T-helper 22 cell (primary cell): ENCODE measurements around the gene TAC3.
"Not testable (repeated sequence)": the region's sequence is repeated elsewhere in the genome, so short reads cannot be mapped to it uniquely, and the experiment has no call there.

Source experiments
- DNase-seq: peaks from one replicate; pipeline ENCODE4 v3.0.0-alpha.2; 2020; ENCODE audit warnings: low read depth

The TAC3 gene

DNA sequence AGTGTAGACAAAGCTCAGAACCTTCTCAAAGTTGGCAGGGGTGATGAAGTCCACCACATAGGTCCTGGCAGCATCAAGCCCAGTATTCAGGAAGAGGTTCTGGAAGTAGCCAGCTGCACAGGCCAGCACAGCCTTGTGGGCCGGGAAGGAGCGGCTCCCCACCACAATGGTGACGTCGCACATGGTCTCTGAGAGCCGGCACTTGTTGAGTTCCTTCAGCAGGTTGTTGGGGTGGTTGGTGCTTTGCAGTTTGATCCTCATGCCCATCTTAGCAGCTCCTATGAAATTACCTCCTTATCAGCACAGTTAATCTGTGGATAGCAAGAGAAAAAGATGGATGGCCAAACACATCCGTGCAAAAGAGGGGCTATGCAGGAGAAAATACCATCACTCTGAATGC lies 11.7 kb downstream of the TAC3 start:
- DNase-seq = no peak

DNA sequence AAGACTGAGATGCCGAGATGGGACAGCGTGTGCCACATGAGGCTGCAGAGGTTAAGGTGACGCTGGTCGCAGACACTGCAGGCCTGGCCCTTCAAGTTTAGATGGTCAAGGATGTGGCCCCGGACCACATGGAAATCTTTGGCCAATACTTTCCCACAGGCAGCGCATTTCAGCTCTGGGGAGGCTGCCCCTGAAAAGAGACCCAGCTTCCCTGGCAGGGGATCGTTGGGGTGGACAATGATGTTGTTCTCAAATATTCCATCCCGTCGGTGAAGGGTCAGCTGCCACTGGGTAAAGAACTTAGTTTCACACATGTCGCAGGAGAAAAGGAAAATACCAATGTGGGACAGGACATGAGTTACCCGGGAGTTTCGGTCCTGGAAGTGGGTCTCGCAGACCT lies 12.9 kb downstream of the TAC3 start:
- DNase-seq = no peak

DNA sequence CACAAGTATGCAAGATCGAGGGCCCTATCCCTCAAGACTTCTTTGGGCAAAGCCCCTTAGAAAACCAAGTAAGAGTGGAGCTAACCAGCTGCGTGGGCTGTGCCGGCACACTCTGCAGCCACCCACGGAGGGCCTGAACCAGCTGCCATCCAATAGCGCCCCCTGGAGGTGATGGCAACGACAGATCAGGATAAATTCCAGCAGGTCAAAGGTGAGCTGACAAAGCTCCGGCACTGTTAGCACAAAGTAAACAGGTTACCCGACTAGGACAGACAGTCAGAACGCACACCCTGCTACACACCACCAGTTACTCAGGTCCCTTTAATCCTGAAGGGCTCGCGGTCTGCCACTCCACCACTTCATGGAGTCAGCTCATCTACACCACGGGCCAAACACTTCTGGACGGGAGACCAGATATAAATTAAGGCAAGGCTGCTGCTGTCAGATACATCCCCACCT lies 14.9 kb downstream of the TAC3 start:
- DNase-seq = peak; percentile 30

DNA sequence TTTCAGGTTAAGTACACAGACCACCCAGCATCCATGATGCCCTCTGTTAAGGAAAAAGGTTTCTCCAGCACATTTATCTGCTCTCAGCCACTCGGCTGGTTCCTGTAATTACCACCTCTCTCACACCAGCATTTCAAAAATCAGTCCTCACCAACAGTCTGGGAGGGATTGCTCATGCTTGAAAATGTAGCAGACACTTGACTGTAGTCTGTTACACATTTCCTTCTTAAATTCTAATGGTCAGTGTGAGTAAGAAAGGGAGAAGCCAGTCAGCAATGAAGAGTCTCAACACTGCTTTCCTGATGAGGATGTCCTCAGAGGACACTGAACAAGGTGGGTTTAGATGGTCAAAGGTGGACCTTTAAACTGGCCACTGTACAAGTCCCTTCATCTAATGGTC lies 15.9 kb downstream of the TAC3 start:
- no peak for DNase-seq

DNA sequence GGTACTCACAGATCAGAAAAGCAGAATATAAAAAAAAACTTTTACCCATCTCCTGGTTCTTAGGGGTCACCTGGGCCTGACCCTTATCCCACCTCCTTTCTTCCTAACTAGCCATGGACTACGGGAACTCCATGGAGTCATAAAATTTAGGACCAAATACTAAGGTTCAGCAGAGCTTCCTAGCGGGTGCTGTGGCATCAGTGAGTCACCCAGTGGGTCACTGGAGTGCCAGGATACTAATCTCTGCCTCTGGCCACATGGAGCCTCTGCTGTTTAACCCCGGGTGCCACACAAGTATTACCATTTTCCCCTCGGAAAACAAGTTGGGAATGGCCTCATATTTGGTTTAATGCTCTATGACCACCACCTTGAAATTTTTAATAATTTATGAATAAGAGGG lies 16.9 kb downstream of the TAC3 start:
- DNase-seq = no peak

DNA sequence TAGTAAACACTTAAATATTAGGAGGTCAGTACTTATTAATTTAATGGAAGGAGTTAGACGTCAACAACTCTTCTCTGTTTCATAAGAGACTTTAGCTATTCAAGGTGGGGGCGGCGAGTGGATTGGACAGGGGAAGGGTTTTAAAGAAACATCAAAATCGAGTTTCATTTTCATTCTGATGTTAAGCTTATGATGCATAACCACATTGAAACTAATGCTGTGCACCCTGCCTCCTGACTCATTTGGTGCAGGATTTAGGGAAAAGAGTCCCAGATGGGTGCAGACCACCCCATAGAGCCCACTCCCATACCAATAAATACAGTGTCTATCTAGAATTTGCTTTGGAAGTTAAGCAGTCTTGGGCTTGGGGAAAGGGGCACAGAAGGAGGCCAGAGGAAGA lies 17.3 kb downstream of the TAC3 start:
- no peak for DNase-seq

DNA sequence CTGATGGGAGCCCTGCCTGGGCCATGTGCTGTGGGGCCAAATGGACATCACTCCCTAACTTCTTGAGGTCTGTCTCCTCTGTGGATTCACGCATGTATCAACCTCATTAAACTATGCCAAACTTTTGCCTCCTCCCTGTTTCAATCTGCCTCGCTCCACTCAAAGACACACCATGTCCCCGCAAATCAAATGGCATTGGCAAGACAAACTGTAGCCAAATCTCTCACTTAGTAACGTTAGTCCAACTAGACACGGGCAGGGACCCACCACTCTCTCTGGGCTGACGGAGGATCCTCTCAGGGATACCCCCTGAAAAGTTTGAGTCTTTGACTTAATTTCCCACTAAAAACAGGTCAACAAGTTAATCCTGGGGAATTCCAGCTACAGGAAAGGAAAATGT lies 18.0 kb downstream of the TAC3 start:
- no peak for DNase-seq

DNA sequence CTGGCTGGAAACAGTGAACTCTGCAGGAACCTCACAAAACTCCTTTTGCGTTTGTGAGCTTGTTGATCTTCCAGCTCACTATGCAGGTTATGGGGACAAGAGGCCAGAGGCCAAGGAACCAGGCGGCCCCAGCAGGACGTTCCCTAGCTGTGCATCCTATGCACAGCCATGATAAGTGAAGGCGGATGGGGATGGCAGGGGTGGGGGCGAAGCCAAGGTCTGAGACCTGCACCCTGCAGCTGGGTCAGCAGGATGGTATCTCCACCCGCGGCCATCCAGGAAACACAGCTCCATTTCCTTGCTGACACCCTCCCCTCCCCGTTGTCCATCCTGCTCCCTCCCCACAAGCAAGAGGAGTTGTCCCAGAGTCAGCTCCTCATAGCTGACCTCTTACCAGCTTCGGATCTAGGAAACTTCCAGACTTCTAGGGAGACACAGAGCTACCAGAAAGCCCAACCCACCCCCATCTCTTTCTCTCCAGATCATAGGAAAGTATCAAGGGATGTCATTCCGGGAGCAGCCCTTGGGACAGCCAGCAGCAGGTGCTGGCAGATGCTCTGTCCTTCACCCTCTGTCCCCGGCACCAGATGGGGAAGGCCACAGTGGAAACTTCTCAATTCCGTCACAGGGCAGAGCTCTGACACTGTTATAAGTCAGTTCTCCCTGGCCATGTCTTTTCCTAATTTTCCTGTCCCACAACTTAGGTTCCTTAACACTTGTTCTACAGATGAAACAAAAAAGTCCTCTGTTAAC lies 19.4 kb downstream of the TAC3 start:
- no peak for DNase-seq

DNA sequence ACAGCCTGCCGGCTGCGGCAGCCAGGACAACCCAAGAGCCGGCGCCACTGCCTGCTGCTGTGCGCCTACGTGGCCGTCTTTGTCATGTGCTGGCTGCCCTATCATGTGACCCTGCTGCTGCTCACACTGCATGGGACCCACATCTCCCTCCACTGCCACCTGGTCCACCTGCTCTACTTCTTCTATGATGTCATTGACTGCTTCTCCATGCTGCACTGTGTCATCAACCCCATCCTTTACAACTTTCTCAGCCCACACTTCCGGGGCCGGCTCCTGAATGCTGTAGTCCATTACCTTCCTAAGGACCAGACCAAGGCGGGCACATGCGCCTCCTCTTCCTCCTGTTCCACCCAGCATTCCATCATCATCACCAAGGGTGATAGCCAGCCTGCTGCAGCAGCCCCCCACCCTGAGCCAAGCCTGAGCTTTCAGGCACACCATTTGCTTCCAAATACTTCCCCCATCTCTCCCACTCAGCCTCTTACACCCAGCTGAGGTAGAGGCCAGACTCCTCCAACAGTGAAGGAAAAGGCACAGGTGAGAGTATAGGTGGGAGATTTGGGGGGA lies 20.3 kb downstream of the TAC3 start:
- no peak for DNase-seq

DNA sequence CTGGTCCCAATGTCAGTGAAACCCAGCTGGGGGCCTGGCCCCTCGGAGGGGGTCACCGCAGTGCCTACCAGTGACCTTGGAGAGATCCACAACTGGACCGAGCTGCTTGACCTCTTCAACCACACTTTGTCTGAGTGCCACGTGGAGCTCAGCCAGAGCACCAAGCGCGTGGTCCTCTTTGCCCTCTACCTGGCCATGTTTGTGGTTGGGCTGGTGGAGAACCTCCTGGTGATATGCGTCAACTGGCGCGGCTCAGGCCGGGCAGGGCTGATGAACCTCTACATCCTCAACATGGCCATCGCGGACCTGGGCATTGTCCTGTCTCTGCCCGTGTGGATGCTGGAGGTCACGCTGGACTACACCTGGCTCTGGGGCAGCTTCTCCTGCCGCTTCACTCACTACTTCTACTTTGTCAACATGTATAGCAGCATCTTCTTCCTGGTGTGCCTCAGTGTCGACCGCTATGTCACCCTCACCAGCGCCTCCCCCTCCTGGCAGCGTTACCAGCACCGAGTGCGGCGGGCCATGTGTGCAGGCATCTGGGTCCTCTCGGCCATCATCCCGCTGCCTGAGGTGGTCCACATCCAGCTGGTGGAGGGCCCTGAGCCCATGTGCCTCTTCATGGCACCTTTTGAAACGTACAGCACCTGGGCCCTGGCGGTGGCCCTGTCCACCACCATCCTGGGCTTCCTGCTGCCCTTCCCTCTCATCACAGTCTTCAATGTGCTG lies 21.0 kb downstream of the TAC3 start:
- no peak for DNase-seq

DNA sequence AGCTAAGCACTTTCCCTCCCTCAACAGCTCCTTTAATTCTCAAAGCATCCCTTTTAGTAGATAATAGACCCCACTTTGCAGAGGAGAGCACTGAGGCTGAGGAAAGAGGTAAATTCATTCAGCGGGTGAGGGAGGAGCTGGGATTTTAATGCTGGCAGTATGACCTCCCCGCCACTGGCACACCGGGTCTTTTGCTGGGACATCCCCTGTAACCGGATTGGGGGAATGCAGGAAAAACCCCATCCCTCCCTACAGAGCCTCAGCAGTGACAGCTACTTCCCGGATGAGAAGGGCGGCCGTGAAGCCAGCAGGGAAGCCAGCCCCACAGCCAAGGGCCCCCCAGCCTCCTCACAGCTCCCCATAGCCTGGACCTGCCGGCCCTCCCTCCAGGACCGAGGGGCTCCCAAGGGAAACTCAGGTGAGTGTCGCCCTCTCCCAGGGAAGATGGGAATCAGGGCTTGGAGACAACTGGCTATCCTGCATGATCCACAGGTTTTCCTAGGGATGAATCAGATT lies 22.0 kb downstream of the TAC3 start:
- DNase-seq = no peak

DNA sequence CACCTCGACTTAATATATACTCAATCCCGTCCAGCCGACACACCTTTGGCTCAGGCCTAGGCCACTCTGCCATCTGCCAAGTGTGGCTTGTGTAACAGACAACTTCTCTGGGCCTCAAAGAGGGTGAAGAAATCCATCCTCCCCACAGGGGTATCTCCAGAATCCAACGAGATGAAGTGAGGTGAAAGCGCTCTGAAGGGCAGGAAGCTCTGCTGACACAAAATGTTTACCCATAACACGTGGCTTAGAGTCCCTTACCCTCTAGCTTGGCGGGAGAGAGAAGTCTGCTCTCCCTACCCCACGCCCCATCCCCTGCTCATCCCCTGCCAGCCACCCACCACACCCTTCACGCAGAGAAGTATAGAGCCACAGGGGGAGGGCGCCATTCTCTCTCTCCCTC lies 23.0 kb downstream of the TAC3 start:
- DNase-seq = no peak

DNA sequence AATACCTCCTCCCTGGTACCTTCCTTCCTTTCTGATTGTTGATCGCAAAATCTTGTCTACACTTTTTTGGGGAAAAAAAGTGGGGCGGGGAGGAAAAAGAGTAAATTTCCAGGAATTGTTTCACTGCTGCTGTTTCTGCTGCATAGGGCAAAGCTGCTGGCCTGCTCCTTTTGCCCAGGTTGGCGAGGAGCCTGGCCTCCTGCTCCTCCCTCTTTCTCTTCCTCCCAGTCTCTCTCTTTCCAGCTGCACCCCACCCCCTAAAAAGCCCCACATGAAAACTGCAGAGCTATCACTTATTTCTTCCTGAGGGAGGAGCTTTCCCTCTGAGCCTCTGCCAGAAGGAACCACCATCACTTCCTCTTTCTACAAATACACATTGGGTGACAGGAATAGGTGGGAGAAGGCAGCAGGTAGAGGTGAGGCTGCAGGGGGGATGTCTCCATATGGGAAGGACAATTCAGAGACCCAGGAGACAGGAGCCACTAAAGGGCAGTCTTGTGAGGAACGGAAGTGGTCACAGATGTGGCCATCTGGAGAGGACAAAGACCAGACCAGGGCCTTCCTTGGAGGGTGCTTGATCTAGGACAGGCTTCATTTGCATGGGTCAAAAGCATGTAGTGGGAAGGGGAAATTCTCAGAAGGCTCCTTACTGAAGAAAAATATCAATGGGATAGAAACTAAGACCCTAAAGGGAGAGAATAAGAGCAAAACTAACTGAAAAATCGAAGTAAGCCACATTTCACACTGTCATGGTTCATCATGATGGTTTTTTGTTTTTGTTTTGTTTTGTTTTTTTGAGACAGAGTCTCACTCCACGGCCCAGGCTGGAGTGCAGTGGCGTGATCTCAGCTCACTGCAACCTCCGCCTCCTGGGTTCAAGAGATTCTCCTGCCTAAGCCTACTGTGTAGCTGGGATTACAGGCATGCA lies 24.7 kb downstream of the TAC3 start:
- no peak for DNase-seq

DNA sequence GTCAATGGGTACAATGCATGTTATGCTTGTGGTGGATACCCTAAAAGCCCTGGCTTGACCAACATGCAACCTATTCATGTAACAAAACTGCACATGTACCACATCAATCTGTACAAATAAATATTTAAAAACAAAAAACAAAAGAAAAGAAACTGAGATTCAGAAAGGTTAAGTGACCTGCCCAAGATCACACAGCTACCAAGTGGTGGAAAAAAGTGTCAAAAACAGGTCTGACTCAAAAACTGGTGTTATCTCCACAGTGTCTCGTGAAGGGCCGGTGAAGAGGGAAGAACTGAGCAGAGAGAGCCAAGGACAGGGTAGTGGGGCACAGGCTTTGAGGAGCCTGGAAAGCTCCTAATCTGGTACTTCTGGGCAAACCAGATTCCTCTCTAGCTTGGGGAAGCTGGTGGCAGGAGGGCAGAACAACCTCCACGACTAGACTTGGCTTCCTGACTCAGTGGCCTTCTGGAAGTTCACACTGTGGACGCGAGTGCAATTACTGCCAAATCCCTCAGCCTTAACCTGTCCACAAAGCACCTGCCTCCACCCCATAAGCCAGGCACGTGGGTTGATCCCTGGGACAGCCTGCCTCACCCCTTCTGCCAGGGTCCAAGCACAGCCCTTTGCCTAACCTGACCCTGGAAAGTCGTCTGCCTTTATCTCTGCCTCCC lies 25.5 kb downstream of the TAC3 start:
- no peak for DNase-seq

DNA sequence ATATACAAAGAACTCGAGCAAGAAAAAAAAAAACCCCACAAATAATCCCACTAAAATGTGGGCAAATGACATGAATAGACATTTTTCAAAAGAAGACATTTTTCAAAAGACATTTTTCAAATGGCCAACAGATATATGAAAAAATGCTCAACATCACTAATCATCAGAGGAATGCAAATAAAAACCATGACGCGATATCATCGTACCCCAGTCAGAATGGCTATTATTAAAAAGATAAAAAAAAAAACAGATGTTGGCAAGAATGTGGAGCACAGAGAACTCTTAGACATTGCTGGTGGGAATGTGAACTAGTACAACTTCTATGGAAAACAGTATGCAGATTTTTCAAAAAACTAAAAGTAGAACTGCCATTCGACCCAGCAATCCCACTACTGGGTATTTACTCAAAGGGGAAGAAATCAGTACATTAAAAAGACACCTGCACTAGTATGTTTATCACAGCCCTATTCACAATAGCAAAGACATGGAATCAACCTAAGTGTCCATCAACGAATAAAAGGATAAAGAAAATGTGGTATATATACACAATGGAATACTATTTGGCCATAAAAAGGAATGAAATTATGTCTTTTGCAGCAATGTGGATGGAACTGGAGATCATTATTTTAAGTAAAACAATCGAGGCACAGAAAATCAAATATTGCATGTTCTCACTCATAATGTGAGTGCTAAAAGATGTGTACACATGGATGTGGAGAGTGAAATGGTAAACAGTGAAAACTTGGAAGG lies 26.3 kb downstream of the TAC3 start:
- DNase-seq = no peak

DNA sequence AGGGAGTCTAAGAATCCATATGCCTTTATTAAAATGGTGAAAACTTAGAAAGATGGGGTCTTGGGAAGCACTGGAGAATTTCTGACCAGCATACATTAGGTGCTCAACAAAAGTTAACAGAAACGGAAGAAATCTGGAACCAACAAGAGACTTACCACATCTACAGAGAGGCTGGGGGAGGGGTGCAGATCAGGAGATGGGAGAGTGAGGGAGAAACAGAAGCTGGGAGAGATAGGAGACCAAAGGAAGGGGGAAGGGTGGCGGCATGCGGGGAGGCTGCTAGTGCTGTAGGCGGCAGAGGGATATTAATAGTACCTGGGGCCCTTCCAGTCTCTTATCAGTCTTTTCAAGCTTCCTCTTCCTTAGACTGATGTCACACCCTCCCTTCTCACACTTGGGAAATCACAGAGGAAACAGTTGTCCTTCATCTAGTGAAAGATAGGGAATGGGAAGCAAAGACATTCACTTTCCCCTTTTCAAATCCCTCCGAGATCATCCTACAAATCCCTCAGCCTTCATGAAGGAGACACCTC lies 28.1 kb downstream of the TAC3 start:
- DNase-seq = no peak

DNA sequence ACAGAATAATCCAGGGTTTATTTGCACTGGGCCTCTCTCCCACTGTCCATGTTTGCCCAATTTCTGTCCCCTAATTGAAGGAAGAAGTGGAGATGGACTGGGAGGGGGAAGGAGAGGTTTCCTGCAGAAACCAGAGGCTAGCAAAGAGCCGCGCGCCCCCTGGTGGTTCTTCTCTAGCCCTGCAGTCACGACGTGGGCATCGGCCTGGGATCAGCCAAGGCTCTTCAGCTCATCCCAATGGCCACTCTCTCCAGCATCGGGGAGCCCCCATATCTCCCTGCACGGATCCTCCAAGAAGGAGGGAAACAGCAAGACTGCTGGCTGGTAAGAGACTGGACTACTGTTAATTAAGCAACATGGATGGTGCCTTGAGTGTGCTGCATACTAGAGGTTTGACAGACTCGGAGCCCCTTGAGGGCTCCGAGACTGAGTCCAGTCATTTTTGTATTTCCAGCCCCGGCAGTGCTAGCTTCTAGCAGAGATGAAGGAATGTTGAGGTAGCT lies 28.7 kb downstream of the TAC3 start:
- DNase-seq = peak; percentile 31

DNA sequence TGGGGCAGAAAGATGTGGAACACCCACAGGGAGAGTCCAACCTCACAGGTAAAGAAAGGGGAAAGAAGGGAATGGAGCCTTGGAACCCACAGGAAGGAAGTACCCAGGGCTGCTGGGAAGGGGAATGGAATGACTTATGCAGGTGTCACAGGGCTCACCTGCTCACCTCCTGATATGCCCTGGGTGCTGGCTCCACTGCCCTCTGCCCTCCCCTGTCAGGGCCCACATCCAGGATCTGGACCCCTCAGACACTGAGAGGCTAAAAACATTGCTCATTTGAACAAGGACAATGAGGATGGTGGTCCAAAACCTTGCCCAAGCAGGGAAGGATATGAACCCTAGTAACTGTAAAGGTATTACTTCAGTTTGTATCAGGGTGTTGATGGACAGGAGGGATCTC lies 29.3 kb downstream of the TAC3 start:
- no peak for DNase-seq

DNA sequence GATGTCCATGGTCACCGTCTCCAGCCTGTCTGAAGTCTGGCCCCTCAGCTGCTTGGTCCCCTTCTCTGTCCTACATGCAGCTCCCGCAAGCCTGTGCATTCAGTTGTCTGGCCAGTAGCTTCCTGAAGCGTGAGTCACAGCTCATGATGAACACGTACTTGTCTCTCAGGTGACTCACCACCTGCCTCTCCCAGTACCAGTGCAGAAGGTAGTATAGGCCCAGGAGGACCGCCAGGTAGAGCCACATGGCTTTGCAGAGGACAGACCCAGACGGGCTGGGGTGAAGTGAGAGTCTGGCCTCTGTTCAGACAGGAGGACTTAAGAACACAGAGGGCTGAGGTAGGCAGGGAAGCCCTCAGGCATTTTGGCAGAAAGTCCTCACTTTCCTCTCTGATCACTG lies 30.6 kb downstream of the TAC3 start:
- DNase-seq = not testable (repeated sequence)

DNA sequence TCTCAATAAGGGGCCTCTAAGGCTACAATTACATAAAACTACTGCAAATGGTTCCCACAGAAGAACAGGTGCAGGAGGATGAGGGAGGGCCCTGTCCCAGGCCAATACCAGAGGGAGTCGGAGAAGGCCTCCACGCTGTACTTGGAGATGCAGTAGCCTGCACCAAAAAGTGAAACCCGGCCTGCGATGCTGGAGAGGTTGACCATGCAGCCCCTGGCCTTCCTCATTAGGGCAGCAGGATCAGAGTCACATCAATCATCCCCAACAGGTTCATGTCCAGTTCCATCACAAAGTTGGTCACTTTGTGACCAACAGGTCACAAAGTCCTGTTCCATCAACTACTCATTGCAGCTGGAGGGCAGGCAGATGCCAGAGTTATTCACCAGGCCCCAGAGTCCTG lies 32.9 kb downstream of the TAC3 start:
- DNase-seq = no peak
